NCI-H128 (cell line): Measurements from ENCODE around the gene EXOC2.

Source experiments
- DNase-seq: peaks from one replicate; lab custom pipeline; 2025; ENCODE audit not compliant: unreplicated experiment; lab: John Stamatoyannopoulos, UW

Gene EXOC2

GRCh38 chr6:449486-450419 lies 243.2 kb downstream of the EXOC2 start:
- DNase-seq = no peak

DNA sequence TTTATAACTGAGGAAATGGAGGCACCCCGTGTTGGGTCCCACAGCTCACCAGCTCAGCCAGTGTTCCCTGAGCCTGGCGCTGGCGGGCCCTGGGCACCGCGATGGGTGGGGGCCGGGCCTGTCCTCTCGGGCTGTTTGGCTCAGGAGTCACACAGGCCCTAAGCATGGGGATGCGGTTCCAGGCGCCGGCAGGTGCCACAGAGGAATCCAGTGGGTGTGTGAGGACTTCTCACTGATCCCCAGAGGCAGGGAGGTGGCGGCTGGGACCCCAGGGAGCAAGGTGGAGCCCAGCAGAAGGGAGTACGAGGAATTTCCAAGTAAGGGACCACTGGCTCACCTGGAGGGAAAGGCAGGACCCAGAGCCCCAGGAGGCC lies 243.9 kb downstream of the EXOC2 start:
- DNase-seq = no peak

DNA sequence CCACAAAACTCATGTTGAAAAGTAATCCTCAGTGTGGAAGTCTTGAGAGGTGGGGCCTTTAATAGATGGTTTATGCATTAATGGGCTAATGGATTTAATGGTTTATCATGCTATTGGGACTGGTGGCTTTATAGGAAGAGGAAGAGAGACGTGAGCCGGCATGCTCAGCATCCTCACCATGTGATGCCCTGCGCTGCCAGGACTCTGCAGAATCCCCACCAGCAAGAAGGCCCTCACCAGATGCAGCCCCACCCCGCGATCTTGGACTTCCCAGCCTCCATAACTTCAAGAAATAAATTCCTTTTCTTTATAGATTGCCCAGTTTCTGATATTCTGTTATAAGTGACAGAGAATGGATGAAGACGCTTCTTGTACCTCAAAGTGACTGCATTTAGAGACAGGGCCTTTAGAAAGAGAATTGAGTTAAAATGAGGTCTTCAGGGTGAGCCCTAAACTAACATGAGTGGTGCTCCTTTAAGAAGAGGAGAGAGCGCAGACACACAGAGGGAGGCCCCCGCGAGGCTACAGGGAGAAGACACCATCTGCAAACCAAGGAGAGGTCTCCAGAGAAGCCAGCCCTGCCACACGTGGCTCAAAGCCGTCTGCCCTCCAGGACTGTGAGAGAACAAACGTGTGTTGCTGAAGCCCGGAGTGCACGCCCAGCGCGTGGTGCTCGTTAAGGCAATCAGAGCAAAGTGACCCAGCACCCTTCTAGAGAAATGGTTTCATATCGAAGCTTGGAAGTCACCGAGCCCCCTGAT lies 244.5 kb downstream of the EXOC2 start:
- DNase-seq = no peak

DNA sequence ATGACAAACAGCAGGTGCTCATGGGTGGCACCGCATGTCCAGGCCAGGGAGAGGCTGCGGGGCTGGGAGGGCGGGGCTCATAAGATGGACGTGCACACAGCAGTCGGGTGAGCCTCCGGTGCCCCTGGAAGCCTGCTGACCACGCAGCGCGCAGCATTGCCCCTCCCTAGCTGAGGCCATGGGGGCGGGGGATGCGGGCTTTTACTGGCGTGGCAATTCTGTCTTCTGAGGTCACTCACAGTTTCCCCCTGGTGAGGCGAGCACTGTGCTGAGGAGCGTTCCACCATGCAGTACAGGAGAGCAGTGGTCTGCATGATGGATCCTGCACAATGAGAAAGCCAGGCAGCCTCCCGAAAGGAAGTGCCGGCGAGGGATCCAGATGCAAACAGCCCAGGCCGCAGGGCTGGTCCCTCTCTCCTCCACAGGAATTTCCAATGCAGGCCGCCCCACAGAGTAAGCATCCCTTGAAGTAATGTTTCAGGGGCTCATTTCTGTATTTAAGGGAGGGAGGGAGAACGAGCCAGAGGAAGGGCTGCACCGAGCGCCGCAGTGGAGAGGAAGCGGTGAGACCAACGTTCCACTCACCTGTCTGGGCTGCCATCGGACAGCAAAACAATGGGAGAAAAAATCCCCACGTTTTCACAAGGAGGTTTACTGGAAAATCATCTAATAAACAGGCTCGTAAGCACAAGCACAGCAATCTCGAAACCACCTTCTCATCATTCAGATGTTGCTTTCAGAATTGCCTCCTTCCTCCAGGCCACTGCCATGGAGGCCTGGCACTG lies 245.4 kb downstream of the EXOC2 start:
- no peak for DNase-seq

DNA sequence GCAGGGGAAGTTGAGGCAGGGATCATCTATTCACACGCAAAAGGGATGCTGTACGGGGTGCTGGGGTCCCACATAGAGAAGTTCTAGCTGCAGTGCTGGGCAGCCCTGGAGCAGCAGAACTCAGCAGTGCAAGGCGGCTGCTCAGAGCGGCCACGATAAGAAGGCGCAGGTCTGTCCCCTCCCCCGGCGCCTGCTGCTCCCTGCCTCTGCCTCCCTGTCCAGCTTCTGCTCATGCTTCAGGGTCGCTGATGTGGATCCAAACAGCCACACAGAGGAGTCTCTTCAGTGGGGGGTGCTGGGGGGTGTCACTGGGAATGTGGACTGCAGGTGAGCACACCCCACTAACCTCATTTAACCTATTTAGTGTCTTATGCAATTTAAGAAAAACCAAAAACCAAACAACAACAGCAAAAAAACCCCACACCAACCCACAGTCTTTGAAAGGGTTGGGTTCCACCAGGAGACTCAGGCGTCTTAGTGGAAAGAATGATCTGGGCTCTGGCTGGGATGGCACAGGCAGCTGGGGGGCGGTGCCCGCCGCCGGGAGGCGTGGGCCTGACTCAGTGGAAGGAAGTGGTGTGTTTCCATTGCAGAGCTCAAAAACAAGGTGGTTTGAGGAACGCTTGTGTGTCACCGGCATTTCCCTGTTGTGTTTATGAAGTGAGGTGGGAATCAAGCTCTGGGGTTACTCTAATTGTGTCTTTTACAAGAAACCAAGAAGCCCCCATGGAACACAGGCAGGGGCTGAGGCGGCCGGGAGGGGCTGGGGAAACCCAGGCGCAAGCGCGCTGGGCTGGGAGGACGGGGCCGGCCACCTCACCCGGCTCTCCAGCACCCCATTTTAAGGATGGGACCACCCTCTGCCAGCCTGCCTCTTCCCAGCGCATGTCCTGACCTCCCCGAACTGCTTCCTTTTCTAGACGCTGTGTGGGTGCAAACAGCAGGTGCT lies 246.2 kb downstream of the EXOC2 start:
- DNase-seq = no peak

GRCh38 chr6:445571-446417 lies 247.1 kb downstream of the EXOC2 start:
- DNase-seq = no peak

DNA sequence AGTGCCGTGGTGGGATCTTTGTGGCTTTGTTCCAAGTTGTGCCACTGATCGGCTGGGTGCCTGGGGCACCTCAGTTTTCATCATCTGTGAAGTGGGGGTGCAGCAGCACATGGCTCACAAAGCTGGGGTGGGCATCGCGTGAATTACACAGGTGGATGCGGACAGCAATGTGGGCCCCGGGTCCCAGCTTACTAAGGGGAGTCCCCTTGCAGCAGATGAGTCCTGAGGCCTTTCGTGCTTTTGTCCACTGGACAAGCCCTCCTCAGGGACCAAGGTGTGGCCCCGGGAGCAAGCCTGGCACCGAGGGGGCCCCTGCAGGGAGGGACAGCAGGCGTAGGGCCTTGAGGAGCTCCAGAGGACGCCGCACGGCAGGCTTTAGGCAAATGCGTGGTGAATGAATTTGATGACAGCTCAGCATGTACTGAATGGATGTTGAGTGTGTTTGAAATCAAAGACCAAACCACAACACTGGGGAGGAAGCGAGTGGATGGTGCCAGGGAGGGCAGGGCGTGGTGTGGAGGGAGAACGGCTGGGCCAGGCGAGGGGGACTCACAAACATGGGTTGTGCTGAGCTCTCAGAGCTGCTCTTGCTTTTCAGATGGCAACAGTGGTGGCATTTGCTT lies 248.2 kb downstream of the EXOC2 start:
- no peak for DNase-seq

- no peak for DNase-seq
These were observed 249.2 kb downstream of the EXOC2 start for GRCh38 chr6:443621-444159.

- no peak for DNase-seq
These were observed 251.6 kb downstream of the EXOC2 start for GRCh38 chr6:441126-441920.

GRCh38 chr6:439641-440167 lies 253.2 kb downstream of the EXOC2 start:
- no peak for DNase-seq

DNA sequence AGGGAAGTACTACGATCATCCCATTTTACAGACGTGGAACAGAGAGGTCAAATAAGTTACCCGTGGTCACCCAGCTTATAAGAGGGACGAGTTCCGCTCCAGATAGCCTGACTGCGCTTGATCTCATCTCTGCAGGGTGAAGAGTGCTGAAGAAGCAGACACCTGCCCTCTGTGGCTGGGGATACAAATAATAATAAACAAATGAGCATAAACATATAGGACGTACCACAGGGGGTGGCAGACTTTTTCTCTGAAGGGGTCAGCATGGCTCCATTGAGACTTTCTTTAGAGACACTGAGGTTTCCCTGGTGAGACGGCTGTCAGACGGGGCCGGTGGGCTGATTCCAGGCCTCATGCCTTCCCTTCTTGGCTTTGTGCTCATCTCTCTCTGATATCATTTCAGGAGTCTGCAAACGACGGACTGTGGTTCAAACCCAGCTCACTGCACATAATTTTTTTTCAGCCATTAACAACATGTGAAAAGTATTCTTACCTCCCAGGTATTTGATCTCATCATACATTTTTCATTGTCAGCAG lies 254.2 kb downstream of the EXOC2 start:
- DNase-seq = no peak

DNA sequence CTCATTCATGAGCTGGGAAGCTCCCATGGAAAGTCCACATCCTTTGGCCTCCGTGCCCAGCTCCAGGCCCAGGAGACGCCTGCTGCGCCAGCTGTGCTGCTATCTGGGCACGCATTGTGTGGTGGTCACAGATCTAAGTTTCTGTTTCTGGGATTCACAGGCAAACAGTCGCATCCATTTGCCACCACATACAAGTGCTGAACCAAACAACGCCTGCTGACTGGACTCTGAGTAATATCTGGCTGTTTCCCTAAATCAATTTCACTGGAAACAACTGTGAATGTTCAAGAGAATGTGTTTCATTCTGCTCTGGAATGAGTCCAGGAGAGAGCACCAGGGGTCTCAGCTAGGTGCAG lies 255.9 kb downstream of the EXOC2 start:
- DNase-seq = no peak

- no peak for DNase-seq
These were observed 256.5 kb downstream of the EXOC2 start for GRCh38 chr6:436308-437036.

DNA sequence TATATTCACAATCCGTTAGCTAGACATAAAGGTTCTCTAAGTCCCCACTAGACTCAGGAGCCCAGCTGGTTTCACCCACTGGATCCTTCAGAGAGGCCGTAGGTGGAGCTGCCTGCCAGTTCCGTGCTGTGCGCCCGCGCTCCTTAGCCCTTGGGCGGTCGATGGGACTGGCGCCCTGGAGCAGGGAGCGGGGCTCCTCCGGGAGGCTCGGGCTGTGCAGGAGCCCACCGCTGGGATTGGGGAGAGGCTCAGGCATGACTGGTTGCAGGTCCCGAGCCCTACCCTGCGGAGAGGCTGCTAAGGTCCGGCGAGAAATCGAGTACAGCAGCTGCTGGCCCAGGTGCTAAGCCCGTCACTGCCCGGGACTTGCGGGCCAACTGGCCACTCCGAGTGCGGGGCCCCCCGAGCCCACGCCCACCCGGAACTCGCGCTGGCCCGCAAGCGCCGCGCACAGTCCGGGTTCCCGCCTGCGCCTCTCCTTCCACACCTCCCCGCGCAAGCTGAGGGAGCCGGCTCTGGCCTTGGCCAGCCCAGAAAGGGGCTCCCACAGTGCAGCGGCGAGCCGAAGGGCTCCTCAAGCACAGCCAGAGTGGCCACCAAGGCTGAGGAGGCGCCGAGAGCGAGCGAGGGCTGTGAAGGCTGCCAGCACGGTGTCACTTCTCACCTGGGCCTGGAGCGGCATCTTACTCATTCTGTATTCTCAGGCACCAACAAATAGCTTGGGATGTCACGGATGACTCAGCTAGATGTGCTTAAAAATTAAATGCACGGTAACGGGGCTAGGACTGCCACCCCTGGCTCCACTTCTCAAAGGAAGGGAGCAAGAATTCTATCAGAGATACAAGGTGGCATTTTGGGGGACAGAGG lies 257.3 kb downstream of the EXOC2 start:
- no peak for DNase-seq
